ENCODE results near the gene PTPN2. TPM values are rescaled to one million over a fixed set of nuclear protein-coding genes. Genes with fewer than 3 reads are reported as not detected.

The PTPN2 gene
- total RNA-seq, 4 donors from 2014 or later = 27.2 to 97.9 (median 39.9) TPM

DNA sequence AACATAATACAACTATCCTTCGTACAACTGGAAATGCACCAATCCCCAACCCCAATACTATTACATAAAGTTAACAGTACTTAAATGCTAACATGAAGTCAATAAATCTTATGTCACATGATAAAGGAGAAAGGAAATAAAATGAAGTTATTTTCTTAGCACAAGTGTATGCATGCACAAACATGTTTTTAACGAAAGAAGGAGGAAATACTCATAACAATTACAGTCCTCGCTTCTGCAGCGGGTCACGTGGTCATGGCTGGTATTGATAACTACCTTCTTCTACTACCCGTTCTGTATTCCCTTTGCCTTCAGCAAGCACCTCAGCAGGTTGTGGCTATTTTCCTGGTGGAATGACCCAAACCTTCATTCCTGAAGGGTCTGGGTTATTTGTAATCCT, 129.5 kb downstream of the PTPN2 start:
- no peak for ATAC-seq (ENCODE audit: low FRiP score)
- no peak for DNase-seq (ENCODE audit: low spot score)
- TF ChIP-seq CTCF (IDR thresholded peaks at IDR 0.05) = no peak

GRCh38 chr18:12751891-12752290, 132.1 kb downstream of the PTPN2 start:
- DNase-seq (ENCODE audit: low spot score) (no peak), ATAC-seq (ENCODE audit: low FRiP score) (no peak)
- TF ChIP-seq CTCF (IDR thresholded peaks at IDR 0.05) = no peak

- ATAC-seq (ENCODE audit: low FRiP score) (no peak), DNase-seq (ENCODE audit: low spot score) (no peak)
- no peak for TF ChIP-seq CTCF (IDR thresholded peaks at IDR 0.05)
Observed at GRCh38 chr18:12751503-12751884, 132.5 kb downstream of the PTPN2 start.

DNA sequence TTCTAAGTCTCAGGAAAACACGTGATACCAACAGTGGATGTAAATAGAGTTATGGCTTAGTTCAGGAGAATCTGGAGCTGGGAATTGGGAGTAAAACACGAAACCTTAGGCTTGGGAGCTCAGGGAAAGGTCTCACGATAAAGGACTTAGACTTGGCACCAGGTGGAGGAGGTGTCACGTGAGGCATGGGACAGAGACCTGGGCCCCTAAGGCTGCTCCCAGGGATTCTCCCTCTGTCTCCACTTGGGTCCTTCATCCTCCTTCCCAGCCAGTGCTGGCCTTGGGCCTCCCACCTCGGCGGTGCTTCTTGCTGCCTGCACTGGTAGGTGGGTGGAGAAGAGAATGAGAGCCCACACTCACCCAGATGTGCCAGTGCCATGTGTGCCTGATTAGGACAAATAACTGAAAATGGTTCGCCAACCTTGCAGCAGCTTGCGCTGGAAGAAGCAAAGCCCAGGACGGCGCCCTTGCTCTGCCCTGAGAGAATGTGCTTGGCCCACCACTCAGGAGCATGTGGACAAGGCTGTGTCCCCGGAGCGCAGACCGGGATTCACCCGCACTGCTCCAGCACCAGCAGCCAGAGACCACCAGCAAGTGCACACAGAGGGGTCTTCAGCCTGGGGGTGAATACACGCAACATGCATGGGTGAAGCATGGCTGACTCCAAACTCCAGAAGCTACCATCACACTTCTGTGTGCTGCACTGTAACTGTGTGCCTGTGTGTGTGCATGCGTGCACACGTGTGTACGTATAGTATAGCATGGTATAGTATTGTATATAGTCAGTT, 133.1 kb downstream of the PTPN2 start:
- TF ChIP-seq CTCF (IDR thresholded peaks at IDR 0.05) = no peak
- DNase-seq (ENCODE audit: low spot score) = no peak
- ATAC-seq (ENCODE audit: low FRiP score) = no peak

GRCh38 chr18:12750076-12750714, 133.8 kb downstream of the PTPN2 start:
- ATAC-seq (ENCODE audit: low FRiP score) (no peak), DNase-seq (ENCODE audit: low spot score) (no peak)
- no peak for TF ChIP-seq CTCF (IDR thresholded peaks at IDR 0.05)

GRCh38 chr18:12749121-12749520, 134.9 kb downstream of the PTPN2 start:
- ATAC-seq (ENCODE audit: low FRiP score) = no peak
- TF ChIP-seq CTCF (IDR thresholded peaks at IDR 0.05) = no peak

DNA sequence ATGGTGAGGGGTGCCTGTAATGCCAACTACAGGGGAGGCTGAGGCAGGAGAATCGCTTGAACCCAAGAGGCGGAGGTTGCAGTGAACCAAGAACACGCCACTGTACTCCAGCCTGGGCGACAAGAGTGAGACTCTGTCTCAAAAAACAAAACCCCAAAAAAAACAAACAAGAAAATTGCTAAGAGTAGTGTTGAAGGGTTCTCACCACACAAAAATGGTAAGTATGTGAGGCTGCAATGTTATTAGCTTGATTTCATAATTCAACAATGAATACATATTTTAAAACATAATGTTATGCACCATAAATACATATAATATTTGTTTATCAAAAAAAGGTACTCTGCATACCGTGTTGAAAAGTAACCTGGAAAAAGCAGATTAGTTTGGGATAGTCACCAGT, 135.4 kb downstream of the PTPN2 start:
- no peak for DNase-seq (ENCODE audit: low spot score)
- no peak for TF ChIP-seq CTCF (IDR thresholded peaks at IDR 0.05)
- ATAC-seq (ENCODE audit: low FRiP score) = no peak

More at GRCh38 chr18:12749121-12749520, 134.9 kb downstream of the PTPN2 start:
- no peak for DNase-seq (ENCODE audit: low spot score)

Measured in omental fat pad (tissue), 4 donors.